Measurements from ENCODE around the gene GNG2. TPM values are rescaled to one million over a fixed set of nuclear protein-coding genes. Genes with fewer than 3 reads are reported as not detected.

GNG2 gene
- total RNA-seq, 6 experiments from 2014 or later, result 1.9 to 7.6 (median 3.5) TPM

- no peak for ATAC-seq
- Histone ChIP-seq H3K4me1 (no peaks in the 10 kb centered on the region), H3K27me3 (no peaks in the 10 kb centered on the region), H3K4me3 (no peak overlapping the region), H3K9me3 (no peaks in the 10 kb centered on the region), H3K27ac (no peak overlapping the region), H3K36me3 (no peaks in the 10 kb centered on the region)
- intact Hi-C loops (cut with DNase I), result no loop called here
- WGBS (ENCODE audit: insufficient coverage, low coverage, low lambda C conversion rate, missing lambda C conversion rate), result 67% methylated on average over 1 of the region's 1 CpG
- no peak for TF ChIP-seq POLR2A (IDR thresholded peaks at IDR 0.05)
- TF ChIP-seq, protein P1, sequence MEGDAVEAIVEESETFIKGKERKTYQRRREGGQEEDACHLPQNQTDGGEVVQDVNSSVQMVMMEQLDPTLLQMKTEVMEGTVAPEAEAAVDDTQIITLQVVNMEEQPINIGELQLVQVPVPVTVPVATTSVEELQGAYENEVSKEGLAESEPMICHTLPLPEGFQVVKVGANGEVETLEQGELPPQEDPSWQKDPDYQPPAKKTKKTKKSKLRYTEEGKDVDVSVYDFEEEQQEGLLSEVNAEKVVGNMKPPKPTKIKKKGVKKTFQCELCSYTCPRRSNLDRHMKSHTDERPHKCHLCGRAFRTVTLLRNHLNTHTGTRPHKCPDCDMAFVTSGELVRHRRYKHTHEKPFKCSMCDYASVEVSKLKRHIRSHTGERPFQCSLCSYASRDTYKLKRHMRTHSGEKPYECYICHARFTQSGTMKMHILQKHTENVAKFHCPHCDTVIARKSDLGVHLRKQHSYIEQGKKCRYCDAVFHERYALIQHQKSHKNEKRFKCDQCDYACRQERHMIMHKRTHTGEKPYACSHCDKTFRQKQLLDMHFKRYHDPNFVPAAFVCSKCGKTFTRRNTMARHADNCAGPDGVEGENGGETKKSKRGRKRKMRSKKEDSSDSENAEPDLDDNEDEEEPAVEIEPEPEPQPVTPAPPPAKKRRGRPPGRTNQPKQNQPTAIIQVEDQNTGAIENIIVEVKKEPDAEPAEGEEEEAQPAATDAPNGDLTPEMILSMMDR (IDR thresholded peaks at IDR 0.05), result no peak
- DNase-seq, result no peak
Observed at GRCh38 chr14:51959928-51960327, 99.5 kb downstream of the GNG2 start.

DNA sequence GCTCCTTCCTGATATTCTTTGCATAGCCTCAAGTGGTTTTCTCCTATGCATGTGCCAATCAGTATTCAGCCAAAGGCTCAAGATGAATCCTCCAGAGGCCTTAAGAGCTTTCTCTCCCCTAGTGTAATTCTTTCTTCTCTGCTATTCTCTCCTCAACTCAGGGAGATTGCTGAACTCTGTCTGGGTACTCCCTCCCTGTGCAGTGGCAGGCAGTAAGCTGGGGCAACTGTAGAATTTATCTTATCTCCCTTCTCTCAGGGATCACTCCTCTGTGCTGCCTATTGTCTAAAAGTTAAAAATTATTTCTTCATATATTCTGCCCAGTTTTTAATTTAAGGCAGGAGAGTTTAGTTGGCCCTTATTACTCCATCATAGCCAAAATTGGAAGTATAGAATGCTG is 100.5 kb downstream of the GNG2 start:
- DNase-seq, result no peak
- ATAC-seq, result no peak
- no peak overlapping the region for H3K4me3 ChIP-seq
- H3K27ac ChIP-seq, result no peak overlapping the region
- H3K4me1 ChIP-seq, result no peaks in the 10 kb centered on the region
- no peaks in the 10 kb centered on the region for H3K36me3 ChIP-seq
- no peaks in the 10 kb centered on the region for H3K9me3 ChIP-seq
- TF ChIP-seq, protein P1 (IDR thresholded peaks at IDR 0.05), result no peak
- no peak for TF ChIP-seq POLR2A (IDR thresholded peaks at IDR 0.05)
- no peaks in the 10 kb centered on the region for H3K27me3 ChIP-seq
- intact Hi-C loops (cut with DNase I), result no loop called here

DNA sequence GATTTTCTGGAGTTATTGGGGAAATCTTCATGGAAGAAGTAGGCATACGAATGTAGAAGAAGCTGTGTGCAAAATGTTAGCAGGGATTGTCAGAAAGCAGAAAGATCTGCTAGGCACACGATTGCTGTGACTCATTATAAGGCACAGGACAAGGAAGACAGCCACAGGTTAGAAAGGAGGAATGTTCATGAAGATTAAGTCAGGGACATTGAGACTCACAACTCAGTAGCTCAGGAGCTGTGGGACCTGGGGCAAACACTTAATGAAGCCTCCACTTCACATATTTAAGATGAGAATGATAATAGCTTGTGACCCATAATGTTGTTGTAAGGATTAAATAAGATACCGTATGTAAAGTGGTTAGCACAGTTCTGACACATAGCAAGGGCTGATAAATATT is 102.3 kb downstream of the GNG2 start:
- no peak overlapping the region for H3K27ac ChIP-seq
- WGBS (ENCODE audit: insufficient coverage, low coverage, low lambda C conversion rate, missing lambda C conversion rate), result 31% methylated on average over 3 of the region's 3 CpGs
- TF ChIP-seq POLR2A (IDR thresholded peaks at IDR 0.05), result no peak
- TF ChIP-seq, protein P1 (IDR thresholded peaks at IDR 0.05), result no peak

DNA sequence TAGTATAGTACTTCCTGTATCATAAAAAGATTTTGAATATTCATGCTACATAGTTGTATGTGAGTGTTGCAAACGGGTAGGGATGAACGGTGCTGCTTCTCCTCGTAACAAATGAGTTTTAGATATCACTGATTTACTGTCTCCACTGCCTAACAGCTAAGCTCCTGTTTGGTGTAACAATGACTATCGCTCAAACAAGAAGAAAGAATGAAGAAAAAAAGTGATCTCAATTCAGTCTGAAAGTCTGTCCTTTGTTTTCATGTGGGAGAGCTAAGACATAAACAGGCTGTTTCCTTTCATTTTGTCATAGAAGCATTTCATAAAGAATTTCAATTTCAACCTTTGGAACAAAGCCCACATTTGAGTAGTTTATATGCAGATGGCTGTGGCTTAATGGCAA is 102.9 kb downstream of the GNG2 start:
- DNase-seq (no peak), ATAC-seq (no peak)
- no peak overlapping the region for H3K27ac ChIP-seq
- TF ChIP-seq POLR2A (IDR thresholded peaks at IDR 0.05), result no peak
- TF ChIP-seq, protein P1 (IDR thresholded peaks at IDR 0.05), result no peak
- 20% methylated on average over 4 of the region's 4 CpGs for WGBS (ENCODE audit: insufficient coverage, low coverage, low lambda C conversion rate, missing lambda C conversion rate)
- H3K27me3 ChIP-seq, result no peaks in the 10 kb centered on the region
- H3K4me3 ChIP-seq, result no peak overlapping the region
- intact Hi-C loops (cut with DNase I), result no loop called here
- no peaks in the 10 kb centered on the region for H3K9me3 ChIP-seq
- H3K4me1 ChIP-seq, result no peaks in the 10 kb centered on the region
- no peaks in the 10 kb centered on the region for H3K36me3 ChIP-seq

More for the DNA sequence above, 102.3 kb downstream of the GNG2 start:
- Histone ChIP-seq H3K4me1 (no peaks in the 10 kb centered on the region), H3K4me3 (no peak overlapping the region), H3K9me3 (no peaks in the 10 kb centered on the region), H3K36me3 (no peaks in the 10 kb centered on the region), H3K27me3 (no peaks in the 10 kb centered on the region)
- DNase-seq, result no peak
- intact Hi-C loops (cut with DNase I), result no loop called here
- no peak for ATAC-seq

DNA sequence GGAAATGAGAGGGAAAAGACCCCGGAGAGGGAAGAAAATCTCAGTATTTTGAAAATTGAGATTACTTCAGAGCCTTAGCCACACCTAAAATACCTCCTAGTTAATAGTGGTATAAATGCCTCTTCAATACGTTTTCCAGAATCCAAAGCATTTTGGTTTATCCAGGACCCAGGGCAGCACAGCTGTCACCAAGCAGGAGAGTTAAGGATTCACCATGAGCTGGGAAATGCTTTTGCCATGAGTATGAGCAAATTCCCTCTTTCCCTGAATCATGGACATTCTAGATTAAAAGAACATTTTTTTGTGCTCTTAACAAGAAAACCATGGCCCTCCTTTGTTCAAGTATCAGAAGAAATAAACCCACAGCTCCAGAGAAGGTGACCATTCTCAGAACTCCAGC is 107.1 kb downstream of the GNG2 start:
- Histone ChIP-seq H3K27ac (no peak overlapping the region), H3K36me3 (no peaks in the 10 kb centered on the region), H3K4me1 (no peaks in the 10 kb centered on the region), H3K9me3 (no peaks in the 10 kb centered on the region), H3K4me3 (no peak overlapping the region), H3K27me3 (no peaks in the 10 kb centered on the region)
- ATAC-seq (no peak), DNase-seq (no peak)
- 48% methylated on average over 2 of the region's 2 CpGs for WGBS (ENCODE audit: insufficient coverage, low coverage, low lambda C conversion rate, missing lambda C conversion rate)
- intact Hi-C loops (cut with DNase I), result no loop called here
- TF ChIP-seq POLR2A (IDR thresholded peaks at IDR 0.05), result no peak
- TF ChIP-seq, protein P1 (IDR thresholded peaks at IDR 0.05), result no peak
